HG03066 (cell line): ENCODE data around the gene RAB22A.

ENCODE experiments used
- ATAC-seq: cut with Tn5 transposase; IDR thresholded peaks from one replicate; pipeline ENCODE4 v1.9.1; 2021; ENCODE audit warnings: low read depth; ENCODE audit not compliant: unreplicated experiment

RAB22A gene

GRCh38 chr20:58309591-58310290, at the start of gene RAB22A:
Gene RAB22A, plus strand, starts transcription at chr20:58309715. Its CDS starts 262 bp downstream, at chr20:58309977.
- peak; percentile 72 for ATAC-seq

- no peak for ATAC-seq
Measured at GRCh38 chr20:58260006-58260405, 49.5 kb upstream of the RAB22A start.

- ATAC-seq = no peak
Measured at GRCh38 chr20:58261660-58262059, 47.9 kb upstream of the RAB22A start.

- no peak for ATAC-seq
Measured at GRCh38 chr20:58264271-58264670, 45.2 kb upstream of the RAB22A start.

DNA sequence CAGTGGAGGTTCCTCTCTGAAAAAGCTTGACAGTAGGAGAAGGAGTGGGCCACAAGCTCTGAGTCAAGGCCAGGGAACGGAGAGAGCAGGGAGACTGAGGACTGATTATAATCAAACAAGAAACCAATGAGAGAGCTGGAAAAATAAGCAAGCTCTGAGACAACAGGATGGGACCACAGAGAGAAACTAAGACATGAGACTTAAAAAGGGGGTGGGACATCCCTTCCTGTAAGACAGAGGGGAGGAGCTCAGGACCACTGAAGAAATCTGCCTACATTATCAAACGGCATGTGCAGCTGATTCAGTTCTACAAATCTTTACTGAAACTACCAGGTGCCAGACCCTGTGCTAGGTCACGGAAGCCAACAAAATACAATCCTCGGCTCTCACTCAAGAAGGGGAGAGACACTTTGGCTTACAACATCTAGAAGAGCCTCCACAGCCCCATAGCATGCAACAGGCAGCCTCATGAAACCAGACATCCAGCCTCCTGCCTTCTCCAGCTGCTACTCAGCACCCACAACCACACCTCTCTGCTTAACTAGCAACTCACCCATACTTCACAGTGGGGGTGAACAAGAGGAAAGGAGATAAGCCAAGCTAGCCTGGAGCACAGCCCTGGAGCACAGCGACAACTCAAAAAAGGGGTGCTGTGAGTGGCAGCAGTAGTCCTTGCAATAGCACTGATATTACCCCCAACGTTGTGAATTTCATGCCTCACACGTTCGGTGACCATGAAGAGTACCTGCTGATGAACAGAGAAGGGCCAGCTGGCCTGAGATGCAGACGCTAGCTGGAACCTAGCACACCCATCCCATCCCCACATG, 41.9 kb upstream of the RAB22A start:
- no peak for ATAC-seq

GRCh38 chr20:58268421-58268821, 41.1 kb upstream of the RAB22A start:
- no peak for ATAC-seq

DNA sequence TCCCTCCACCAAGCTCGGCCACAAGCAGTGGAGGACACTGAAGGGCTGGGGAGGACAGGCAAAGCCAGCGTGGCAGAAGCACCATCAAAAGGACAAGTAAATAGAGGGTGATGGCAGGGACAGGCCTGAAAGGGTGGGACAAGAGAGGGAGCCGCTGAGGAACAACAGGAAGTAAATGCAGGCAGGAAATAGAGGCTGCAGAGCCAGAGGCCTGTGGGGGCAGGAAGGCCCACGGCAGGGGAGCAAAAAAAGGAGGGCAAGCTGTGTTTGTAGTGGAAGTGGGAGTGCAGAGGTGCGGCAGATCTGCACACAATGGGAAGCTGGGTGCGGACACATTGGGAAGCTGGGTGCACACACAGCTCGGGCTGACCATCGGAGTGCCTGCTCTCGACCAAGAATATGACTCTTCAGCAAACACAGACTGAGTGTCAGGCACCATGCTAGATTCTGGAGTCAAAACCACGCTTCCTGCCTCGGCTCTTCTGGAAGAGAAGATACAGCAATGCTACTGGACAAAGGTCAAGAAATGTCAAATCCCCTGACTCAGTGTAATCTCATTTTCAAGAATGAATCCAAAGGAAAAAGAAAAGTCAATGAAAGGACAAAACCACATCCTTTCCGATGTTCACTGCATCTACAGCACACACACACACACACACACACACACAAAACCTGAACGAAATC, 40.4 kb upstream of the RAB22A start:
- ATAC-seq = no peak

GRCh38 chr20:58271606-58272351, 37.7 kb upstream of the RAB22A start:
- no peak for ATAC-seq

- no peak for ATAC-seq
Measured at GRCh38 chr20:58274384-58274783, 35.1 kb upstream of the RAB22A start.

DNA sequence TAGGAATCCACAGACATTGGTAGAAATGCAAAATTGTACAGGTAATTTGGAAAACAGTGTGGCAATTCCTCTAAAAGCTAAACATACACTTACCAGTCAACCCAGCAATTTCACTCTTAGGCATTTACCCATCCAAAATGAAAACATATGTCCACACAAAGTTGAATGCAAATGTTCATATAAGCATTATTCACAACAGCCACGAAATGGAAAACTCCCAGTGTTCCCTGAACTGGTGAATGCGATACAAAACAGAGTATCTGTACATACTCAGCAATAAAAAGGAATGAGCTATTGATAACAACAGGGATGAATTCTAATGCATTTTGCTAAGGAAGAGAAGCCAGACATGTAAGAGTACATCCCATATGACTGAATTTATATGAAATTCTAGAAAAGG, 32.4 kb upstream of the RAB22A start:
- ATAC-seq = no peak

DNA sequence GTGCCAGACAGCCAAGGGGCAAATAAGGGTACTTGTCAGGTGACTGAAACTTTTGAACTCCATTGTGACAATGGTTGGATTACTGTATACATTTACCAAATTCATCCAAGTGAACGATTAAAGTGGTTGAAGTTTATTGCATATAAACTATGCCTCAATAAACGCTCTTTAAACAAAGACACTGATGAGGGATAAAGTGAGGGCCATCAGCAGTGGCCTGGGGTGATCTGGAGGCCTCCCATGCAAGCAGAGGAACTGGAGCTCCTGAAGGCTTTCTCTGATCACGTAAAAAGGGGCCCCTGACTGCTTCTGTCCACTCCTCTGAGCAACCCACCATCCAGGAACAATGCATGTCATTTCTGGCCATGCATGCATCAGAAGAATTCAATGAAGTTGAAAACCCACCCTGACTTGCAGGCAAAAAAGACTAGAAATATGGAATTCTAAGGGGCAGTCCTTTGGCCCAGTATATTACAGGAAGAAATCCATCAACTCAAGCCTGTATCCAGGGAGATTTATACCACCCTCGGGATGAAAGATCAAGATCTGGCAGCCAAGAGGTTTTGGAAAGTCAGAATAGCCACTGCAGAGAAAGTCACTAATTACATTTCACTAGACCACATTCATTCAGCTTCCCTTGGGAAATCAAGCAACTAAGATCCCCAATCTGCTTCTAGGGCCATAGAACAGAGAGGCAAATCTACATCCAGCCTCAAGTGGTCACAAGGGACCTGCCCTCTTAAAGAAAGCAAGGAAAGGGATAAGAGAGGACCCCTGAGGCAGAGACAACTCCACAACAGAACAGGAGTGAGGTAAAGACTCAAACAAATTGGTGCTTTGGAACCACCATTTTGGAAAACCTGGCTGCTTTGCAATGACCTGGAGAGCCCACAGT, 31.7 kb upstream of the RAB22A start:
- ATAC-seq = no peak

DNA sequence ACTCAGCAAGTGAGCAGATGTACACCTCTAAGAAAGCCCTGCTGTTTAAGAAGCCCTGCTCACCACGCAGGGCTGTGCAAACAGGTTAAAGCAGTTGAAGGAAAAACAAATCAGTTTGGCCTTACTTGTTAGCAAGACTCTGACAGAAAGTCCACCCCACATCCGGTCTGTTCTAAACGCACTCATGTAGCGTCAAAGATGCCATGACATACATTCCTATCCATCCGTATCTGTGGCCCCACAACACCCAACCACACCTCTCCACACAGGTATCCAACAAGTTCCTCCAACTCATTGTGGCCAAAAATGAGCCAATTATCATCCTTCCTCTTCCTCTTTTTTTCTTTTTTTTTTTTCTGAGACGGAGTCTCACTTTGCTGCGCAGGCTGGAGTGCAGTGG, 22.8 kb upstream of the RAB22A start:
- no peak for ATAC-seq

- no peak for ATAC-seq
Measured at GRCh38 chr20:58287638-58288037, 21.9 kb upstream of the RAB22A start.

DNA sequence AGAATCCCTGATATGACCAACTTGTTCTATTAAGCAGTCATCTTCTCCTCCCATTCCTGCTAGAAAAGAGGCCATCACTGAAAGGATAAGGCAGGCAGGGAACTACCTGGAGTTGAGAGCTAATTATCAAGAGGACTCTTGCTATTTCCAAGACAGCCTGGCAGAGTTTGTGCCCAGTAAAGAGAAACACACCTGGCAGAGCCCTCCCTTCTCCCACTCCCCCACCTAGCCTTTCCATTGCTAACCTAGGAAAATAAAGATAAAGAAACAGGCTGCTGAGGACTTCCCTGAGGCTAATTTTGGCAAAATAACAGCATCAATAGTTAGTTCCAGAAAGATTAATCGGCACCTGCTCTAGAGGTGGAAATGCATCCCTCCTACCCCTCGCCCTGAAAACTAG, 20.4 kb upstream of the RAB22A start:
- no peak for ATAC-seq

- no peak for ATAC-seq
Measured at GRCh38 chr20:58293453-58293852, 16.1 kb upstream of the RAB22A start.

DNA sequence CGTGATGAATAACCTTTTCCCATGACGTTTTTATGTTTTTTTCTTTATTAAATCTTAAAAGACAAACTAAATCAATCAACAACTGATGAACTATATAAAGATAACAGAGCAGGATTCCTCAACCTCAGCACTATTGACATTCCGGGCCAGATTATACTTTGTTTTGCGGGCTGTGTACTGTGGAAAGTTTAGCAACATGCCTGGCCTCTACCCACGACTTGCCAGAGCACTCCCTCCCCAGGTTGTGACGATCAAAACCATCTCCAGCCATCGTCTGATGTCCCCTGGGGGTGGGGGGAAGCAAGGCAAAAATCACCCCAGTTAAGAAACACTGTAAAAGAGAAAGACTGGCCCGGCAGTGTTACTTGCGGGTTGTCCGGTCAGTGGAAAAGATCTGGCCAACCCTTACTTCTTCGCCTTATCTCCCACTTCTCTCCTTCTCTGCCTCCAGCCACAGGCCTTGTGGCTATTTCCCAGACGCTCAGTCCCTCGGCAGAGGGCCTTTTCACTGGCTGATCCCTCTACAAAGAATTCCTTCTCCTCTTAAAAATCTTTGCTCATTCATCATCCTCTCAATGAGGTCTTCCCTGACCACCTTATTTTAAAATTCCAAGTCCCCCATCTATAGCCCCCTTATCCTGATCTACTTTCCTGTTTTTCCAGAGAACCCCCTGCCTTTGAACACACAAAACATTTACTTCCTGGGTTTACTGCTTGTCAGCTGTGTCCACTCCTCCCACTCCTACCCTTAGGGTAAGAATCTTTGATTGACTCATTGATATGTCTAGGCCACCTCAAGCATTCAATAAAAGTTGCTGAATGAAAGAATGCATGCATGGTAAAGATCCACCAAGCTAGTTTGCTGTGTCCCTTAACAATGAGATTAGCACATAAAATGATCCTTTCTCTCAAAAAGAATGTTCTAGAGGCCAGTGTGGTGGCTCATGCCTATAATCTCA, 14.7 kb upstream of the RAB22A start:
- ATAC-seq = no peak

DNA sequence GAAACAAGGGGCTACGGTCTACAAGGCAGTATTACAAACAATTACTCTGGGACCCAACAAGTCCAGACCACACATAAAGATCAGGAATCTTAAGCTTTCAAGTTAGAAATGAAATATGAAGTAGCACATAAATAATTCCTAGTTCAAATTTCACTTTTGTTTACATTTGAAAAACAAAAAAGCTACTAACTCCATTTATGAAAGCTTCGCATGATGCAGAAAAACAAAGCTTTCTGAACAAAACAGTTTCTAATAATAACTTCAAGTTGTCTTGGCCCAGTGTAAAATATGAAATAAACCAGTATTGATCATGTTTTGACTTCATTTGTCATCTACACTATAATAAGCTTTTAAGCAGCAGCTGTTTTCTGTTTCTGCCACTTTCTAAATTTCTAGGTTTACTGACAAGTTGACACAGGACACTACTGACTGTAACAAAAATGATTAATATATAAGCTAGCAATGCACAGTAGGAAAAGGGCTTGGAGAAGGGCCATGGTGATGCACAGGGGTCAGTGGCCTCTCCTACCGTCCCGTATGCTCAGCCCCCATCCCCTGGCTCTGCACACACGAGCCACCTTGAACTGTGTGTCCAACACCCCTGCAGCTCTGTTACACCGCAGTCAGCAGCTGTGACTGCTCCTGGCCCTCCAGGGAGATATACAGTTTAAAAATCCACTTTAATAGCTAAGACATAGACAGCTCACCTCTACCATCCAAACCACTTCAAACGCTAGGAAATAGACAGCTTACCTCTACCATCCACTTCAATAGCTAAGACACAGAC, 13.3 kb upstream of the RAB22A start:
- ATAC-seq = no peak

DNA sequence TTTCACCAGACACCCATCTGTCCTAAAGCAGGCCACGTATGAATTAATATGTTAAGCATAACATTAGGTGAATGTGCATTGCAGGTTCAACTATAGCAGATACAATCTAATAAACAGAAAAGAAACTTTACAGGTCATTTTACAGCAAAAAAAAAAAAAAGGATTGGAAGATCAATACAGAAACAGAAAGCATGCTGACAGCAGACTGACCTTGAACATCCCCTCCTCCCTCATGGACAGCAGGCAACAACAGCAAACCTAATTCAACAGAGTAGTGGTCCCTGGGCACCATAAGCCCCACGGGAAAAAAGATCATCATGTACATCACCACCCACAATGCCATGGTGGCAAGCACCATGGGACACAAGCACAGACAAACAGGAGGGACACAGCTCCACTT, 12.1 kb upstream of the RAB22A start:
- ATAC-seq = no peak
